Activated CD4-positive, alpha-beta T cell treated with anti-CD3 and anti-CD28 coated beads, Interleukin-2, amount 10 ng/mL, durations not matched to agents 24 days and 14 days (primary cell): ENCODE data around the gene CENPL. TPM values are rescaled to one million over a fixed set of nuclear protein-coding genes. Genes with fewer than 3 reads are reported as not detected.
"Not testable (repeated sequence)": the region's sequence is repeated elsewhere in the genome, so short reads cannot be mapped to it uniquely, and the experiment has no call there.

Experiments used
- DNase-seq: peaks from one replicate; pipeline ENCODE4 v3.0.0; 2022
- H3K27ac Mint-ChIP-seq: one replicate; pipeline ENCODE4 v1.8.0; 2022; ENCODE audit warnings: mild to moderate bottlenecking, mixed read lengths
- H3K27me3 Mint-ChIP-seq: one replicate; pipeline ENCODE4 v1.8.0; 2022; ENCODE audit warnings: mixed read lengths
- H3K36me3 Mint-ChIP-seq: one replicate; pipeline ENCODE4 v1.8.0; 2022; ENCODE audit warnings: low read depth, mild to moderate bottlenecking, mixed read lengths
- H3K4me1 Mint-ChIP-seq: one replicate; pipeline ENCODE4 v1.8.0; 2021; ENCODE audit warnings: mixed read lengths
- H3K4me3 Mint-ChIP-seq: one replicate; pipeline ENCODE4 v1.8.0; 2022; ENCODE audit warnings: mild to moderate bottlenecking, moderate library complexity, mixed read lengths
- H3K9me3 Mint-ChIP-seq: one replicate; pipeline ENCODE4 v1.8.0; 2021; ENCODE audit warnings: mixed read lengths
- intact Hi-C: fragments of 100-400 bp; cut with micrococcal nuclease; formaldehyde crosslinking; loops from one replicate; pipeline ENCODE4 v1.15.1; 2023
- total RNA-seq: library from RNA; stranded (reverse); gene quantifications from 2 replicates; pipeline ENCODE4 v1.2.3, GENCODE V29; 2022

Gene CENPL
- total RNA-seq, 1 donor from 2014 or later: 23.2 TPM

GRCh38 chr1:173863224-173864161 lies 38.8 kb upstream of the CENPL start:
- peaks cover 71% of the 10 kb centered on the region for H3K36me3 Mint-ChIP-seq

GRCh38 chr1:173862769-173863223 lies 38.1 kb upstream of the CENPL start:
- Mint-ChIP-seq H3K27me3 (no peaks in the 10 kb centered on the region), H3K4me1 (peaks cover 35% of the 10 kb centered on the region), H3K9me3 (no peaks in the 10 kb centered on the region), H3K4me3 (peak overlapping the region; percentile 35), H3K27ac (peak overlapping the region; percentile 65), H3K36me3 (peaks cover 73% of the 10 kb centered on the region)
- intact Hi-C loops: no loop called here
- DNase-seq: no peak

More at GRCh38 chr1:173863224-173864161, 38.8 kb upstream of the CENPL start:
- intact Hi-C loops: no loop called here
- Mint-ChIP-seq H3K9me3 (no peaks in the 10 kb centered on the region), H3K27ac (peak overlapping the region; percentile 73), H3K27me3 (no peaks in the 10 kb centered on the region), H3K4me1 (peaks cover 38% of the 10 kb centered on the region), H3K4me3 (peak overlapping the region; percentile 92)
- DNase-seq: no peak

DNA sequence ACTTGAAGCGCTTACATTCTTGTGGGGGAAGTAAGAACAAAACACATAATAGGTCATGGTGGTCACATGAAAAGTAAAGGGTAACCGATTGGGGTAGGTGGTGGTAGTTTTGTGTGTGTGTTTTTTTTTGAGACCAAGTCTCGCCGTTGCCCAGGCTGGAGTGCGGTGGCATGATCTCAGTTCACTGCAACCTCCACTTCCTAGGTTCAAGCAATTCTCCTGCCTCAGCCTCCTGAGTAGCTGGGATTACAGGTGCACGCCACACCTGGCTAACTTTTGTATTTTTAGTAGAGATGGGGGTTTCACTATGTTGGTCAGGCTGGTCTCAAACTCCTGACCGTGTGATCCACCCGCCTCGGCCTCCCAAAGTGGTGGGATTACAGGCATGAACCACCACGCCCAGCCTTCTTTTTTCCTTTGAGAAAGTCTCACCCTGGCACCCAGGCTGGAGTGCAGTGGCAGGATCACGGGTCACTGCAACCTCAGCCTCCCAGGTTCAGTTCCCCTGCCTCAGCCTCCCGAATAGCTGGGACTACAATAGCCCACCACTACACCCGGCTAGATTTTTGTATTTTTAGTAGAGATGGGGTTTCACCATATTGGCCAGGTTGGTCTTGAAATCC lies 37.6 kb upstream of the CENPL start:
- Mint-ChIP-seq H3K4me3 (peak overlapping the region; percentile 35), H3K27ac (peak overlapping the region; percentile 65), H3K4me1 (peaks cover 34% of the 10 kb centered on the region), H3K36me3 (peaks cover 72% of the 10 kb centered on the region)
- H3K27me3 Mint-ChIP-seq, intact Hi-C loops, H3K9me3 Mint-ChIP-seq, DNase-seq: not testable (repeated sequence)

DNA sequence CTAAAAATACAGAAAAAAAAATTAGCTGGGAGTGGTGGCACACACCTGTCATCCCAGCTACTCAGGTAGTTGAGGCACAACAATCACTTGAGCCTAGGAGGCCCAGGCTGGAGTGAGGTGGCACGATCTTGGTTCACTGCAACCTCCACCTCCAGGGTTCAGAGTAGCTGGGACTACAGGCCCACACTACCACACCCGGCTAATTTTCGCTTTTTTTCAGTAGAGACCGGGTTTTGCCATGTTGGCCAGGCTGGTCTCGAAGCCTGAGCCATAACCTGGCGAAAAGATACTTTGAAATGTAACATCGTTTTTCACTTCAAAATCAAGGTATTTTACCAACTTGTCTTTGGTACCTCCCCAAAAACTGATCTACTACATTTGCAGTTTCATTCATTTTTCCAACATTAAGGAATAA lies 37.1 kb upstream of the CENPL start:
- H3K27me3 Mint-ChIP-seq: no peaks in the 10 kb centered on the region
- no peaks in the 10 kb centered on the region for H3K9me3 Mint-ChIP-seq
- intact Hi-C loops: loop anchor here (1.0 kb wide), 1 partner anchor 20 kb away; no protein-coding TSS in a partner anchor
- DNase-seq: no peak
- peaks cover 32% of the 10 kb centered on the region for H3K4me1 Mint-ChIP-seq
- H3K36me3 Mint-ChIP-seq: peaks cover 67% of the 10 kb centered on the region
- no peak overlapping the region for H3K4me3 Mint-ChIP-seq
- H3K27ac Mint-ChIP-seq: no peak overlapping the region

- Mint-ChIP-seq H3K27me3 (no peaks in the 10 kb centered on the region), H3K27ac (no peak overlapping the region), H3K9me3 (no peaks in the 10 kb centered on the region), H3K4me1 (peaks cover 20% of the 10 kb centered on the region), H3K4me3 (no peak overlapping the region), H3K36me3 (peaks cover 66% of the 10 kb centered on the region)
- intact Hi-C loops: no loop called here
- DNase-seq: no peak
These were observed 35.4 kb upstream of the CENPL start for GRCh38 chr1:173860065-173860464.

DNA sequence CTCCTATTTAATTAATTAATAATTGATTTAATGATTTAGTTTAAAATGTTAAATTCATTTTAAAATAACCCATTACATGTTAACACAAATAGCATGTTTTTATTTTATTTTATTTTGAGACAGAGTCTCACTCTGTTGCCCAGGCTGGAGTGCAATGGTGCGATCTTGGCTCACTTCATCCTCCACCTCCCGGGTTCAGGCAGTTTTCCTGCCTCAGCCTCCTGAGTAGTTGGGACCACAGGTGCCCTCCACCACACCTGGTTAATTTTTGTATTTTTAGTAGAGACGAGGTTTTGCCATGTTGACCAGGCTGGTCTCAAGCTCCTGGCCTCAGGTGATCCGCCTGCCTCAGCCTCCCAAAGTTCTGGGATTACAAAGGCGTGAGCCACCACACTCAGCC lies 34.9 kb upstream of the CENPL start:
- DNase-seq, H3K4me3 Mint-ChIP-seq, H3K27ac Mint-ChIP-seq, intact Hi-C loops, H3K27me3 Mint-ChIP-seq, H3K9me3 Mint-ChIP-seq: not testable (repeated sequence)
- H3K4me1 Mint-ChIP-seq: peaks cover 16% of the 10 kb centered on the region
- peaks cover 64% of the 10 kb centered on the region for H3K36me3 Mint-ChIP-seq

DNA sequence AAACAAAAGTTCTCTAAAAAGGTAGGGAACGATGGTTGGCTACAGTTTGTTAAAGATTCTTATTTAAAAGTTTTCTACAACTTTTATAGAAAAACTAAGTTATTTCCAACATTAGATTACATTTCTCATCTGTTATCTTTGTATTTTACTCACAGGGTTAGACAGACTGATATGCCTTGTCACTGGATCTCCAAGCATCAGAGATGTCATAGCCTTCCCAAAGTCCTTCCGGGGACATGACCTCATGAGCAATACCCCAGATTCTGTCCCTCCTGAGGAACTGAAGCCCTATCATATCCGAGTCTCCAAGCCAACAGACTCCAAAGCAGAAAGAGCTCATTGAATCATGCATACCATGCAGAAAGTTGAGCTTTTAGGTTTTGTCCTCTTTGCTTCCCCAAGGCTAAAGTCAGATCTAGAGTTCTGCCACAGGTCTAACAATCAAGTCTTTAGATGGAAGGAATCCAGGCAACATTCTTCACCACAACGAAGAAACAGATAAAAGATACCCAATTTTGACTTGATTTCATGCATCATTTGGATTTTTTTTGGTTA lies 32.8 kb upstream of the CENPL start:
- Mint-ChIP-seq H3K4me1 (peaks cover 6% of the 10 kb centered on the region), H3K27me3 (no peaks in the 10 kb centered on the region), H3K27ac (no peak overlapping the region), H3K9me3 (no peaks in the 10 kb centered on the region), H3K36me3 (peaks cover 58% of the 10 kb centered on the region), H3K4me3 (no peak overlapping the region)
- DNase-seq: no peak
- intact Hi-C loops: no loop called here

- H3K4me1 Mint-ChIP-seq: peaks cover 3% of the 10 kb centered on the region
- peaks cover 58% of the 10 kb centered on the region for H3K36me3 Mint-ChIP-seq
- no peak overlapping the region for H3K27ac Mint-ChIP-seq
- H3K4me3 Mint-ChIP-seq: no peak overlapping the region
- no peak for DNase-seq
- no peaks in the 10 kb centered on the region for H3K27me3 Mint-ChIP-seq
- intact Hi-C loops: no loop called here
- H3K9me3 Mint-ChIP-seq: no peaks in the 10 kb centered on the region
These were observed 32.2 kb upstream of the CENPL start for GRCh38 chr1:173856903-173857302.

DNA sequence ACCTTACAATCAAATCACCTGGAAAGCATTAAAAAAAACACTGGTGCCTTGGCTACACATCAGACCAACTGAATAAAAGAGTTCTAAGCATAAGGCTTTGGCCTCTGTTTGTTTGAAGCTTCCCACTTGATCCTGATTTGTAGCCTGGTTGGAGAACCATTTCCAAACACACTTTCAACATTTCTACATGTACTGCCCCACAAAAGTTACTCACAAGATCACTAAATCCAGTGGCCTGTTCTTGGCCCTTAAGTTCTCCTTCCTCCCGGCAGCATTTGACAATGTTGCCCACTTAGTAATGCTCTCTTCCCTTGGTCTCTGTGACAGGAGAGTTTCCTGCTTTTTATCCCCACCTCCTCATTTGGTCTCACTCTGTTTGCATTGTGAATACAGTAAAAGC lies 31.3 kb upstream of the CENPL start:
- intact Hi-C loops: no loop called here
- DNase-seq: no peak
- Mint-ChIP-seq H3K4me1 (peaks cover 4% of the 10 kb centered on the region), H3K27ac (peak overlapping the region; percentile 34), H3K27me3 (no peaks in the 10 kb centered on the region), H3K4me3 (no peak overlapping the region), H3K9me3 (no peaks in the 10 kb centered on the region), H3K36me3 (peaks cover 59% of the 10 kb centered on the region)

GRCh38 chr1:173853074-173853473 lies 28.4 kb upstream of the CENPL start:
- H3K4me1 Mint-ChIP-seq: peaks cover 5% of the 10 kb centered on the region
- no peak for DNase-seq
- H3K9me3 Mint-ChIP-seq: no peaks in the 10 kb centered on the region
- H3K27me3 Mint-ChIP-seq: no peaks in the 10 kb centered on the region
- no peak overlapping the region for H3K27ac Mint-ChIP-seq
- H3K4me3 Mint-ChIP-seq: no peak overlapping the region
- intact Hi-C loops: no loop called here
- peaks cover 53% of the 10 kb centered on the region for H3K36me3 Mint-ChIP-seq

GRCh38 chr1:173852105-173852504 lies 27.4 kb upstream of the CENPL start:
- no peak for DNase-seq
- Mint-ChIP-seq H3K36me3 (peaks cover 47% of the 10 kb centered on the region), H3K27me3 (no peaks in the 10 kb centered on the region), H3K4me3 (no peak overlapping the region), H3K9me3 (no peaks in the 10 kb centered on the region), H3K4me1 (peaks cover 6% of the 10 kb centered on the region), H3K27ac (no peak overlapping the region)
- intact Hi-C loops: no loop called here

- Mint-ChIP-seq H3K9me3 (no peaks in the 10 kb centered on the region), H3K27ac (no peak overlapping the region), H3K36me3 (peaks cover 40% of the 10 kb centered on the region), H3K4me1 (peaks cover 9% of the 10 kb centered on the region), H3K27me3 (no peaks in the 10 kb centered on the region), H3K4me3 (no peak overlapping the region)
- DNase-seq: no peak
- intact Hi-C loops: no loop called here
These were observed 8.1 kb upstream of the CENPL start for GRCh38 chr1:173832748-173833147.

GRCh38 chr1:173827611-173828010 lies 2.9 kb upstream of the CENPL start:
- Mint-ChIP-seq H3K9me3 (no peaks in the 10 kb centered on the region), H3K4me3 (no peak overlapping the region), H3K36me3 (peaks cover 35% of the 10 kb centered on the region), H3K4me1 (peaks cover 33% of the 10 kb centered on the region), H3K27me3 (no peaks in the 10 kb centered on the region), H3K27ac (no peak overlapping the region)
- no peak for DNase-seq
- intact Hi-C loops: no loop called here
